GM12865 (cell line): ENCODE results near the gene NCOA4.

Experiments
- DNase-seq: peaks from one replicate; pipeline ENCODE4 v3.0.0; 2010; ENCODE audit warnings: low read depth
- H3K4me3 ChIP-seq: 2 replicates; pipeline ENCODE4 v1.5.1; 2011; ENCODE audit warnings: mild to moderate bottlenecking, low read depth, low read length, control low read depth
- TF ChIP-seq, protein P1 (sequence below): IDR thresholded peaks from 2 replicates; pipeline ENCODE4 v1.5.1; 2011; ENCODE audit warnings: low read length, control low read depth, low read depth, inconsistent platforms; ENCODE audit not compliant: insufficient read depth; ENCODE audit errors: missing control alignments

NCOA4 gene

DNA sequence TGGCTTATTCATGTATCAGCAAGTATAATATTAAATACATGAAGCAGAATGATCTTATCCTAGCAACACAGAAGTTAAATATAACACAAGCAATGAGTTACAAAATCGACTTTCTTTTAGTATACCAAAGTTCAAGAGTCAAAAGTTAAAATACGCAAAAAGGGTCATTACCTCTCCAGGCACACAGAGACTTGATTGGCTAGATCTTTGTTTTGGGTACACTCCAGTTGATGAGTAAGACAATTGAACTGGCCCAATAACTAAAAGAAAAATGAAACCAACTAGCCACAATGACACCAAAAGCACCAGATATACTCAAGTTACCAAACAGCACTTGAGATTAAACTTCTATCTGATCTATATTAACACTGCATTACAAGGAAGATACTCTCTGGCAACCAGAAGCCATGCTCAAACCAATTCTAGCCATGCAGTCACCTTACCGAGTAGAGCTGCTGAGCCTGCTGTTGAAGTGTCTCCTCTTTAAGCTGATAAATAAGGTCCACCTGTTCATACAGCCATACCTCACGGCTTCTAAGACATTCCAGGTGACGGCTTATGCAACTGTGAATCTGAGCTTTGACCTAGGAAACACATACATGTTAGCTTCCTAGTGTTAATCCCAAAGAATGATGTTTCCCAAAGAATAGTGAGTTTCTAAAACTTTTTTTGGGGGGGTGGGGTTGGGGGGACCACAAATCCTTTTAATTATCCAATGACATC lies 15.6 kb downstream of the NCOA4 start:
- TF ChIP-seq, protein P1, sequence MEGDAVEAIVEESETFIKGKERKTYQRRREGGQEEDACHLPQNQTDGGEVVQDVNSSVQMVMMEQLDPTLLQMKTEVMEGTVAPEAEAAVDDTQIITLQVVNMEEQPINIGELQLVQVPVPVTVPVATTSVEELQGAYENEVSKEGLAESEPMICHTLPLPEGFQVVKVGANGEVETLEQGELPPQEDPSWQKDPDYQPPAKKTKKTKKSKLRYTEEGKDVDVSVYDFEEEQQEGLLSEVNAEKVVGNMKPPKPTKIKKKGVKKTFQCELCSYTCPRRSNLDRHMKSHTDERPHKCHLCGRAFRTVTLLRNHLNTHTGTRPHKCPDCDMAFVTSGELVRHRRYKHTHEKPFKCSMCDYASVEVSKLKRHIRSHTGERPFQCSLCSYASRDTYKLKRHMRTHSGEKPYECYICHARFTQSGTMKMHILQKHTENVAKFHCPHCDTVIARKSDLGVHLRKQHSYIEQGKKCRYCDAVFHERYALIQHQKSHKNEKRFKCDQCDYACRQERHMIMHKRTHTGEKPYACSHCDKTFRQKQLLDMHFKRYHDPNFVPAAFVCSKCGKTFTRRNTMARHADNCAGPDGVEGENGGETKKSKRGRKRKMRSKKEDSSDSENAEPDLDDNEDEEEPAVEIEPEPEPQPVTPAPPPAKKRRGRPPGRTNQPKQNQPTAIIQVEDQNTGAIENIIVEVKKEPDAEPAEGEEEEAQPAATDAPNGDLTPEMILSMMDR: no peak
- H3K4me3 ChIP-seq: no peak overlapping the region
- DNase-seq: no peak

DNA sequence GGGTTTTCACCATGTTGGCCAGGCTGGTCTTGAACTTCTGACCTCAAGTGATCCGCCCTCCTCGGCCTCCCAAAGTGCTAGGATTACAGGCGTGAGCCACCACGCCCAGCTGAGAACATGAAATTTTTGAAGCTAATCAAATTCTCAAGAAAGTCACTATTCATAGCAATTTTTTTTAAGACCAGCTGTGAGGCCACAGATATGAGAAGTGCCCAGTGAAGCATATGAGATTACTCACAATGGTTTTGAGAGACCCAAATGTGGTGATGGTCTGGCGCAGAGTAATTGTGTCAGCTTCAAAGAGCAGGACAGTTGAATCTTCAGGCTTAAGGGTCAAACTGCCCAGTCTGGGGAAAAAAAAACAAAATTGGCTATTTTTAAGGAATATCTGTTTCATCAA lies 16.2 kb downstream of the NCOA4 start:
- H3K4me3 ChIP-seq: no peak overlapping the region
- TF ChIP-seq, protein P1: no peak
- DNase-seq: no peak

DNA sequence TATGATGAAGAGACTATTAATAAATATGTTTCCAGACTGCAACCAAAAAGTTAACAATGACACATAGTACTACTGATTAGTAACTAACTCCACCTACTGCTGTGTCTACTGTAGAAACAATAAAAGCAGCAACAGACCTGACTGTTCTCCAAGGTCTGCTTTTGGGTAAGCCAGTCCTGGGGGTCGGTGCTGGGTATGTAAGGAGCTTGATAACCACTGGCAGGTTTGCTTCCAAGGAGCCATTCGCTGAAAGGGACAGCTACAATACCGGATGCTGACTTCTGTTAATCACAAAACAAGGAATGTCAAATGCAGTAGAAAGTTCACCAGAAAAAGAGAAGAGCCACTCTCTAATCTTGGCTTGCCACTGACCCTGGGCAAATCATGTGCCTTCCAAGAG lies 17.7 kb downstream of the NCOA4 start:
- TF ChIP-seq, protein P1: no peak
- no peak overlapping the region for H3K4me3 ChIP-seq
- no peak for DNase-seq

DNA sequence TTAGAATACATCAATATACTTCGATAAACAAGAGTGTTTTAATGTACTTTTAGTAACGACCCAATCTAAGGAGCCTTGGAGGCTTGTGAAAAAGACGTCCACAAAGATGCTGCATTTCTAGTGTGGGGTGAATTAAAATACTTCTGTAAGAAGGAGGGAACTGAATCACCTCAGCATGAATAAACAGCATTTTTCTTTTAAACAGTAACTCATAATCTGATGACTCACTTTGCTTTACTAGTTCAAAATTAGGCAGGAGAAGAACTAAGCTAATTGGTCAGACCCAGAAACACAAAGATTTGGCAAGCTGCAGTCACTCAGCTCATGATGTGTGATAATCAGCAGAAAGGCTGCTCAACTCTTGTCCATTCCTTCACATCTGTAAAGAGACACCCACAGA lies 24.2 kb downstream of the NCOA4 start:
- TF ChIP-seq, protein P1: no peak
- no peak for DNase-seq
- H3K4me3 ChIP-seq: no peak overlapping the region

DNA sequence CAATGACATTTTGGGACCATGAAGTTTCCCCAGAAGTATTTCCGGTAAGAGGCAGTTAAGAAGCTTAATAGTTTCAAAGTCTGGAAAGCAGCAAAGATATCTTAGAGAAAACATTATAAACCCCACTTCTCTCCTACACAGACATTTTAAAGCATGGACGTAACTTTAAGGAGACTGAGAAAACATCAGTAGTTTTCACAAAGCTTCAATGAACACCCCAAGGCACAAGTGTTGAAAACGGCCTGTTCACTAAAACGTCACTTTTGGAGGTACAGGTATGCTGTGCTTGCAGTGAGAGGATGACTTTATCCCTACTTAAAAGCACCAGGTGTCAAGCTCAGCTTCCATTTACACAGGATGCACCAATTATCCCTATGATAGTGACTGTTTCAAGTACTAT lies 25.0 kb downstream of the NCOA4 start:
- no peak overlapping the region for H3K4me3 ChIP-seq
- TF ChIP-seq, protein P1: no peak
- DNase-seq: no peak

DNA sequence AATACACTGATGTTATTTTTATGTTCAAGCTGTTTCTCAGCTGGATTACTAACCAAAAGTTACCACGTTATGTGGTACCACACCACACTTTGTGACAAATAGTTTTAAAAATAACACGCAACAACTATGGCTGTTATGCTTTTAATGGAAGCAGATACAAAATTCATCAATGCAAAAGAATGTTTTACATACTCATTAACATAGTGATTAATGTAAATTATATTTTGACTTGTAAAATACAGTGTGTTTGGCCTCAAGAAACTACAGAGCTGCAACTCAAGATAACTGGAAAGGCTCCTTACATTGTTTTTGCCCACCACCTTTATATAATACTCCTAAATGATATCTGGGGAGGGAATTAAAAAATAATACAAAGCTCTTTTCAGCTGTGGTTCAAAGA lies 25.5 kb downstream of the NCOA4 start:
- H3K4me3 ChIP-seq: no peak overlapping the region

More for the DNA sequence above, 25.5 kb downstream of the NCOA4 start:
- TF ChIP-seq, protein P1: no peak
- DNase-seq: no peak
